GM18867 (cell line): ENCODE measurements around the gene AP2A1.

Source experiments
- ATAC-seq: cut with Tn5 transposase; IDR thresholded peaks from one replicate; pipeline ENCODE4 v1.9.1; 2021; ENCODE audit warnings: mild to moderate bottlenecking, moderate library complexity; ENCODE audit not compliant: unreplicated experiment

AP2A1 gene

DNA sequence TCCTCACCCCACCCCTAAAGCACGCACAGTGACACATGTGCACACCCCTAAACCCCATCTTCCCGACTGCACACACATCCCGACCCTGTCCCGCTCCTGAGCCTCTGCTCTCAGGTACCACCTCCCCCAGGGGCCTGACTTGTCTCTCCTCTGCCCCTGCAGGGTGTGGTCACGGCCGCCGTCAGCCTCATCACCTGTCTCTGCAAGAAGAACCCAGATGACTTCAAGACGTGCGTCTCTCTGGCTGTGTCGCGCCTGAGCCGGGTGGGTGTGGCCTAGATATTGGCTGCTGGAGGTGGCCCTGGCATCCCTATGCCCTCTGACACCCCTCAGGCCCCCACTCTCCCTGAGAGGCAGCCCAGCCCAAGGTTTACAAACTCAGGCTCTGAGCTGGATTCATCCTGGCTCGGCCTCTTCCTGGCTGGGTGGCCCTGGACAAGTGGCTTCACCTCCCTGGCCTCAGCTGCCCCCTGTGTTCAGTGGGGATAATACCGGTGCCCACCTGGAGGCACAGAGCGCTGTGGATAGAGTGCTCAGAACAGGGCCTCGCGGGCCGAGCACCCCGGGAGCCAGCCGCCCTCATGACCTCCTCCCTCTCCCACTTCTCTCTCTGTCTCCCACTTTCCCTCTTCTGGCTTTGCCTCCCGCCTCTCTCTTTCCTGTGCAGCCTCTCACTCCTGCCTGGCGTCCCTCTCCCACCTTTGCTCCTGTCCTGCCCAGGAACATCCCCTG is 26.2 kb downstream of the AP2A1 start:
- no peak for ATAC-seq

GRCh38 chr19:49793561-49793840 is 26.7 kb downstream of the AP2A1 start:
- ATAC-seq, result no peak

GRCh38 chr19:49795615-49796014 is 28.8 kb downstream of the AP2A1 start:
- no peak for ATAC-seq

GRCh38 chr19:49798574-49798973 is 31.8 kb downstream of the AP2A1 start:
- ATAC-seq, result no peak

- no peak for ATAC-seq
These were observed 32.5 kb downstream of the AP2A1 start for GRCh38 chr19:49799271-49799797.

DNA sequence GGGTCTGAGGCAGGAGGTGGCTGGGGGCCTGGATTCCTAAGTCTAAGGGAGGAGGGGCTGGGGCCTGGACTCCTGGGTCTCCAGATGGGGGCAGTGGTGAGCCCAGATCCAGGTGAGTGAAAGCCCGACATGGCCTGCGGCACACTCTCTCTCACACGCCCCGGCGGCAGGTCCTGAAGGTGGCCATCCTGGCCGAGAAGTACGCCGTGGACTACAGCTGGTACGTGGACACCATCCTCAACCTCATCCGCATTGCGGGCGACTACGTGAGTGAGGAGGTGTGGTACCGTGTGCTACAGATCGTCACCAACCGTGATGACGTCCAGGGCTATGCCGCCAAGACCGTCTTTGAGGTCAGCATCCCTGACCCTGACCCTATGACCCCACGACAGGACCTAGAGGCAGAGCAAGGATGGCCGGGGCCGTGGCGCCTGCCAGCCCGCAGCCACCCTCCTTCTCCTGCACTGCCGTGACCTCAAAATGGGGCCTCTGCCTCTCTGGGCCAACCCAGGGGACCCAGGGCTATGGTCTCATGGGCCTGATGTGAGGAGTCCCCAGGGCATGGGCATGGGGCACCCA is 33.1 kb downstream of the AP2A1 start:
- ATAC-seq, result no peak

GRCh38 chr19:49800771-49801170 is 34.0 kb downstream of the AP2A1 start:
- no peak for ATAC-seq

DNA sequence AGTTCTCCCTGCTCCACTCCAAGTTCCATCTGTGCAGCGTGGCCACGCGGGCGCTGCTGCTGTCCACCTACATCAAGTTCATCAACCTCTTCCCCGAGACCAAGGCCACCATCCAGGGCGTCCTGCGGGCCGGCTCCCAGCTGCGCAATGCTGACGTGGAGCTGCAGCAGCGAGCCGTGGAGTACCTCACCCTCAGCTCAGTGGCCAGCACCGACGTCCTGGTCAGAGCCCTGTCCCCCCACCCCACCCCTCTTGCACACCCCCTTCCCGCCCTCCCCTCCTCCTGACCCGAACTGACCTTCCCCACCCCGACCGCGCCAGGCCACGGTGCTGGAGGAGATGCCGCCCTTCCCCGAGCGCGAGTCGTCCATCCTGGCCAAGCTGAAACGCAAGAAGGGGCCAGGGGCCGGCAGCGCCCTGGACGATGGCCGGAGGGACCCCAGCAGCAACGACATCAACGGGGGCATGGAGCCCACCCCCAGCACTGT is 34.6 kb downstream of the AP2A1 start:
- no peak for ATAC-seq

DNA sequence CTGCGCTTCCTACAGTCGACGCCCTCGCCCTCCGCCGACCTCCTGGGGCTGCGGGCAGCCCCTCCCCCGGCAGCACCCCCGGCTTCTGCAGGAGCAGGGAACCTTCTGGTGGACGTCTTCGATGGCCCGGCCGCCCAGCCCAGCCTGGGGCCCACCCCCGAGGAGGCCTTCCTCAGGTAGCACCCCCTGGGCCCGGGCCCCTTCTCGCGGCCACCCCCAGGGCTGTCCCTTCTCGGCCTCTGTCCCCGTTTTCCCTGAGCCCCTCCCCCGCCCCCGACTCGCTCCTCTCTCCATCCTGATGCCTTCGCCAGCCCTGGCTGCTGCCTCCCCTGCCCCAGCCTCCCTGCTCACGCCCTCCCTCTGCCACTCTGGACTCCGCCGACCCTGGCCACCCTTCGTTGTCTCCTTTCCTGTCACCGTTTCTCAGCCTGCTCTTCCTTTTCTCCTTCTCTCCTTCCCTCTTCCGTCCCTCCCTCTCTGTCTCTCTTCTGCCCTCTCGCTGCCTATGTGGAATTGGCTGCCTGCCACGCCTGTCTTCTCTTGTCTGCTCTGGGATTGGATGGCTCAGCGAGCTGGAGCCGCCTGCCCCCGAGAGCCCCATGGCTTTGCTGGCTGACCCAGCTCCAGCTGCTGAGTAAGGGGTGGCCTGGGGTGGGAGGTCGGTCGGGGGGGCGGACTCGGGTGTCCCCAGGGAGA is 35.3 kb downstream of the AP2A1 start:
- ATAC-seq, result no peak

GRCh38 chr19:49802836-49803528 is 36.2 kb downstream of the AP2A1 start:
- ATAC-seq, result no peak

DNA sequence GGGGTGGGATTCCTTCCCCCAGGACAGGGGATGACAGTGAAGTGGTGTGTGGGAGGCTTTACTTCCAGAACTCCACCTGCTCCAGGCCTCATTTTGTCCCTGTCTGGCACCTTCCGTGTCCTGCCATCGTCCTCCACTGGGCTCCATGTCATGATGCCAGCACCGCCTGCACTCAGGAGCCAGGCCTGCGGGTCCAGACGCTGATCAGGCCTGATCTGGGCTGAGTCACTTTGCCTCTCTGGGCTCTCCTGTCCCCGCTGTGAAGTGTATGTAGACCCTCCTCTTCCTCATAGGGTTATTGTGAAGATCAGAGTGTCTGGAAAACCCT is 36.7 kb downstream of the AP2A1 start:
- no peak for ATAC-seq

DNA sequence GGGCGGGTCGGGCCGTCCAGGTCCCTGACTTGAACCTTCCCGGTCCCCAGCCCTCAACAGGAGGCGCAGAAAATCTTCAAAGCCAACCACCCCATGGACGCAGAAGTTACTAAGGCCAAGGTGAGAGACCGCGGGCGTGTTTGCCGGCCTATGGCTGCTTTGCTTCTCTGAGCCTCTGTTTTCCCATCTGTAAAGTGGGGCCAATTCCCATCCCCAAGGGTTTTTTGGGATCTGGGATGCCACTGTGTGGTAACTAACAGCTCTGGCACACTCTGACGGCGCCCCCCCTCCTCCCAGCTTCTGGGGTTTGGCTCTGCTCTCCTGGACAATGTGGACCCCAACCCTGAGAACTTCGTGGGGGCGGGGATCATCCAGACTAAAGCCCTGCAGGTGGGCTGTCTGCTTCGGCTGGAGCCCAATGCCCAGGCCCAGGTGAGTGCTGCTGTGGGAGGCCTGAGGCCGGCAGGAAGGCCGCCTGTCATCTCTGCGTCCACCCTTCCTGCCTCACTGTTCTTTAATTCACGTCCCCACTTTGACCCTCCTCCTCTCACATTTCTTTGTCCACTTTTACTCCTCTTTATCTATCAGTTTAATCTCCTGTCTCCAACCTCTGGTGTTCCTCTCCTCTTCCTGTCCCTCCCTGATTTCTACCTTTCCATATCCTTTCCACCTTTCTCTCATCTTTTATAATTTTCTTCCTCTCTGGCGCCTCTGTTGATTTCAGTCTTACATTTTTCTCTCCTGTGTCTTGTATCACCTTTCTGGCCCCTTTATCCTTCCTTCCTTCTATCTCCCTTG is 39.2 kb downstream of the AP2A1 start:
- no peak for ATAC-seq

GRCh38 chr19:49806620-49806959 is 39.8 kb downstream of the AP2A1 start:
- ATAC-seq, result no peak

DNA sequence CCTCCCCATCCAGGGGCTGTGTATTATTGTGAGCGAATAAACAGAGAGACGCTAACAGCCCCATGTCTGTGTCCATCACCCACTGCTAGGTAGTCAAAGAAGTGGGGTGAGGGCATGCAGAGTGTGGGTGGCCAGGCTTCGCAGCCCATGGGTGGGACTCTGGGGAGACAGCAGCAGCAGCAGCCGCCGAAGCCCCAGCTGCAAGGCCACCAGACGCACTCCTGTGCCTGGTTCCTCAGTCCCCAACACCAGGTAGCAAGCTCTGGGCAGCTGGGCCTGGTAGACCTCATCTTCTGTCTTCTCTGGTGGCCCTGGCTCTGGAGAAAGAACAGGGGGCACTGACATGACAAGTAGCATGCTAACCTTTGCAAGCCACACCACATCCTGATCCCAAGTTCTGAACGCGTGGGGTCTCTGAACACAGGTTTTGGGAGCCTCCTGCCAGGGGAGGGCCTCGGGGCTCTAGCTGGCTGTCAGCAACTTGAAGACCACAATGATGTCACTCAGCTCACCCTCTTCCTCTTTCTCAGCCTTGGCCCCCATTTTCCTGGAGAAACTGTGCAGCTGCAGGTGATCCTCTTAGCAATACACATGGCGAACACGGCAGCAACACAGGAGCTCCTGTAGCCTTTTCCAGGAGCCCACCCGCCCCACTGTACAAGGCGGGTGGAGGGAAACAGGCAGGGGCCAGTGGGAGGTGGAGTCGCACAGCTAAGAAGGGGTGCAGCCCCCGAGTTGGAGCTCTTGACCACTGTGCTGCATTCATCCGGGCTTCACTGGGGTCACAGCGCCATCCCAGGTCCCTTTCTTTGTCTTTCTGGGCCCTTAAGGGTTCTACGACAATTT is 40.5 kb downstream of the AP2A1 start:
- no peak for ATAC-seq

GRCh38 chr19:49807904-49808675 is 41.3 kb downstream of the AP2A1 start:
- no peak for ATAC-seq

DNA sequence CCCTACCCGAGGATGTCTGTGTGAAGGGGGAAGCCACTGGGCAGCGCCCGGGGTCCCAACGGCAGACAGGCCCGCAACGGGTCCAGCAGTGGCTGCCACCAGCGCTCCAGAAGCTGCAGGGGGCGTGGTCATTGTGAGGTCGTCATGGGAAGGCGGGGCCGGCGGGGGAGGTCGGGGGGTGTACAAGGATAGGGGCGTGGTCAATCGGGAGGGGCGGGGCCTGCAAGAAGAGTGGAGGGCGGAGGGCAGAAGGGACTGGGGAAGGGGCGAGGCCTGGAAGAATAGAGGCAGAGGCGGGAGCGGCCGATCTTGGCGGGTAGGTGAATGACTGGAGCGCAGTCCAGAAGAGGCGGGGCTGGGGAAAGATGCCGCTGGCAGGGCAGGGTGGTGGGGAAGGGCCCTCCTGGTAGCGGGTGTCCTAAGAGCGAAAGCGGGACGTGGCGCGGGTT is 41.9 kb downstream of the AP2A1 start:
- ATAC-seq, result no peak

GRCh38 chr19:49809160-49809940 is 42.5 kb downstream of the AP2A1 start:
- ATAC-seq, result no peak

- no peak for ATAC-seq
These were observed 43.2 kb downstream of the AP2A1 start for GRCh38 chr19:49809941-49810389.
